Measurements from ENCODE around the gene IL1R2.

DNA sequence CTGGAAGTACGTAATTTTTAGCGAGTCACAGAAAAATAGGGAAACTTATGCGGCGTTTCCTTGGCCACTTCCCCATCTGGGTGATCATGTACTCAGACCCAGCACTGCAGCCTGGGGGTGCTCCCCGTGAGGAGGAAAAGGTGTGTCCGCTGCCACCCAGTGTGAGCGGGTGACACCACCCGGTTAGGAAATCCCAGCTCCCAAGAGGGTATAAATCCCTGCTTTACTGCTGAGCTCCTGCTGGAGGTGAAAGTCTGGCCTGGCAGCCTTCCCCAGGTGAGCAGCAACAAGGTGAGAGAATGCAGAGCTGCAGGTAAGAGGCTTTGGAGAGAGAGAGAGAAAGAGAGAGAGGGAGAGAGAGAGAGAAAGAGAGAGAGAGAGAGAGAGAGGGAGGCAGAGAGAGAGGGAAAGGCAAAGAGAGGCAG lies at the start of gene IL1R2:
- TF ChIP-seq, protein P1, sequence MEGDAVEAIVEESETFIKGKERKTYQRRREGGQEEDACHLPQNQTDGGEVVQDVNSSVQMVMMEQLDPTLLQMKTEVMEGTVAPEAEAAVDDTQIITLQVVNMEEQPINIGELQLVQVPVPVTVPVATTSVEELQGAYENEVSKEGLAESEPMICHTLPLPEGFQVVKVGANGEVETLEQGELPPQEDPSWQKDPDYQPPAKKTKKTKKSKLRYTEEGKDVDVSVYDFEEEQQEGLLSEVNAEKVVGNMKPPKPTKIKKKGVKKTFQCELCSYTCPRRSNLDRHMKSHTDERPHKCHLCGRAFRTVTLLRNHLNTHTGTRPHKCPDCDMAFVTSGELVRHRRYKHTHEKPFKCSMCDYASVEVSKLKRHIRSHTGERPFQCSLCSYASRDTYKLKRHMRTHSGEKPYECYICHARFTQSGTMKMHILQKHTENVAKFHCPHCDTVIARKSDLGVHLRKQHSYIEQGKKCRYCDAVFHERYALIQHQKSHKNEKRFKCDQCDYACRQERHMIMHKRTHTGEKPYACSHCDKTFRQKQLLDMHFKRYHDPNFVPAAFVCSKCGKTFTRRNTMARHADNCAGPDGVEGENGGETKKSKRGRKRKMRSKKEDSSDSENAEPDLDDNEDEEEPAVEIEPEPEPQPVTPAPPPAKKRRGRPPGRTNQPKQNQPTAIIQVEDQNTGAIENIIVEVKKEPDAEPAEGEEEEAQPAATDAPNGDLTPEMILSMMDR (IDR thresholded peaks at IDR 0.05; ENCODE audit: insufficient read depth, low read length): no peak
- peak; percentile 90 for TF ChIP-seq SPI1 (IDR thresholded peaks at IDR 0.05; ENCODE audit: borderline replicate concordance, low read depth)

Measured in HL-60 (cell line).